Central memory CD8-positive, alpha-beta T cell (primary cell): ENCODE measurements around the gene SPARCL1.

Experiments used
- ATAC-seq: fragments of 150-1000 bp; cut with Tn5 transposase; replicated peaks from 2 replicates; pipeline ENCODE4 v1.10.0; 2022; ENCODE audit warnings: mild to moderate bottlenecking, moderate FRiP score, moderate number of reproducible peaks; ENCODE audit not compliant: poor library complexity, severe bottlenecking; ENCODE audit errors: extremely low read depth
- DNase-seq, 2 donors: peaks; one replicate each; pipeline ENCODE4 v3.0.0; 2021; ENCODE audit warnings: low spot score in 2 of 2
- H3K27ac Mint-ChIP-seq: one replicate; pipeline ENCODE4 v1.8.0; 2022; ENCODE audit warnings: low read depth, mild to moderate bottlenecking, moderate library complexity, mixed read lengths
- H3K27me3 Mint-ChIP-seq: one replicate; pipeline ENCODE4 v1.8.0; 2022; ENCODE audit warnings: mixed read lengths
- H3K36me3 Mint-ChIP-seq: one replicate; pipeline ENCODE4 v1.8.0; 2022; ENCODE audit warnings: mild to moderate bottlenecking, moderate library complexity, mixed read lengths; ENCODE audit not compliant: insufficient read depth
- H3K4me1 Mint-ChIP-seq: one replicate; pipeline ENCODE4 v1.8.0; 2022; ENCODE audit warnings: mixed read lengths
- H3K4me3 Mint-ChIP-seq: one replicate; pipeline ENCODE4 v1.8.0; 2022; ENCODE audit warnings: mild to moderate bottlenecking, moderate library complexity, mixed read lengths
- H3K9me3 Mint-ChIP-seq: one replicate; pipeline ENCODE4 v1.8.0; 2022; ENCODE audit warnings: mixed read lengths

Gene SPARCL1

GRCh38 chr4:87532109-87532508 is 2.9 kb upstream of the SPARCL1 start:
- ATAC-seq (no peak), DNase-seq (no peak)
- Mint-ChIP-seq H3K4me1 (no peaks in the 10 kb centered on the region), H3K4me3 (no peak overlapping the region), H3K27me3 (peaks cover 18% of the 10 kb centered on the region), H3K36me3 (no peaks in the 10 kb centered on the region), H3K27ac (no peak overlapping the region), H3K9me3 (no peaks in the 10 kb centered on the region)

- no peaks in the 10 kb centered on the region for H3K36me3 Mint-ChIP-seq
- no peaks in the 10 kb centered on the region for H3K9me3 Mint-ChIP-seq
- peaks cover 18% of the 10 kb centered on the region for H3K27me3 Mint-ChIP-seq
- no peak for DNase-seq
- no peak overlapping the region for H3K4me3 Mint-ChIP-seq
- no peak for ATAC-seq
- H3K4me1 Mint-ChIP-seq: no peaks in the 10 kb centered on the region
- H3K27ac Mint-ChIP-seq: no peak overlapping the region
Measured at GRCh38 chr4:87531621-87532020, 2.4 kb upstream of the SPARCL1 start.

GRCh38 chr4:87530868-87531267 is 1.7 kb upstream of the SPARCL1 start:
- Mint-ChIP-seq H3K36me3 (no peaks in the 10 kb centered on the region), H3K27me3 (peaks cover 18% of the 10 kb centered on the region), H3K4me1 (no peaks in the 10 kb centered on the region), H3K4me3 (no peak overlapping the region), H3K9me3 (no peaks in the 10 kb centered on the region), H3K27ac (no peak overlapping the region)
- ATAC-seq: no peak
- no peak for DNase-seq

GRCh38 chr4:87530229-87530628 is 1.1 kb upstream of the SPARCL1 start:
- no peak for DNase-seq
- H3K27ac Mint-ChIP-seq: no peak overlapping the region
- H3K4me3 Mint-ChIP-seq: no peak overlapping the region
- H3K36me3 Mint-ChIP-seq: no peaks in the 10 kb centered on the region
- no peaks in the 10 kb centered on the region for H3K9me3 Mint-ChIP-seq
- H3K27me3 Mint-ChIP-seq: peaks cover 17% of the 10 kb centered on the region
- no peak for ATAC-seq
- no peaks in the 10 kb centered on the region for H3K4me1 Mint-ChIP-seq

GRCh38 chr4:87527431-87528220 is 1.6 kb downstream of the SPARCL1 start:
- H3K4me1 Mint-ChIP-seq: no peaks in the 10 kb centered on the region
- H3K36me3 Mint-ChIP-seq: no peaks in the 10 kb centered on the region
- peaks cover 9% of the 10 kb centered on the region for H3K9me3 Mint-ChIP-seq
- no peak overlapping the region for H3K4me3 Mint-ChIP-seq
- DNase-seq (no peak), ATAC-seq (no peak)
- no peak overlapping the region for H3K27ac Mint-ChIP-seq
- no peaks in the 10 kb centered on the region for H3K27me3 Mint-ChIP-seq

GRCh38 chr4:87525636-87526295 is 3.4 kb downstream of the SPARCL1 start:
- no peak overlapping the region for H3K27ac Mint-ChIP-seq
- H3K4me3 Mint-ChIP-seq: no peak overlapping the region
- peaks cover 9% of the 10 kb centered on the region for H3K9me3 Mint-ChIP-seq
- H3K36me3 Mint-ChIP-seq: no peaks in the 10 kb centered on the region
- DNase-seq (no peak), ATAC-seq (no peak)
- no peaks in the 10 kb centered on the region for H3K4me1 Mint-ChIP-seq
- H3K27me3 Mint-ChIP-seq: no peaks in the 10 kb centered on the region

- Mint-ChIP-seq H3K9me3 (peaks cover 9% of the 10 kb centered on the region), H3K4me1 (no peaks in the 10 kb centered on the region), H3K27ac (no peak overlapping the region), H3K36me3 (no peaks in the 10 kb centered on the region), H3K4me3 (no peak overlapping the region), H3K27me3 (no peaks in the 10 kb centered on the region)
- ATAC-seq: no peak
- DNase-seq: no peak
Measured at GRCh38 chr4:87524456-87524855, 4.7 kb downstream of the SPARCL1 start.

- Mint-ChIP-seq H3K4me1 (no peaks in the 10 kb centered on the region), H3K4me3 (no peak overlapping the region), H3K27ac (no peak overlapping the region), H3K27me3 (no peaks in the 10 kb centered on the region), H3K9me3 (peaks cover 9% of the 10 kb centered on the region), H3K36me3 (no peaks in the 10 kb centered on the region)
- DNase-seq (no peak), ATAC-seq (no peak)
Measured at GRCh38 chr4:87523307-87523706, 5.9 kb downstream of the SPARCL1 start.

- Mint-ChIP-seq H3K27ac (no peak overlapping the region), H3K4me3 (no peak overlapping the region), H3K4me1 (no peaks in the 10 kb centered on the region), H3K27me3 (no peaks in the 10 kb centered on the region), H3K36me3 (no peaks in the 10 kb centered on the region), H3K9me3 (peaks cover 9% of the 10 kb centered on the region)
- no peak for DNase-seq
- ATAC-seq: no peak
Measured at GRCh38 chr4:87521757-87522374, 7.3 kb downstream of the SPARCL1 start.

GRCh38 chr4:87521319-87521718 is 7.9 kb downstream of the SPARCL1 start:
- H3K4me1 Mint-ChIP-seq: no peaks in the 10 kb centered on the region
- no peak for ATAC-seq
- no peaks in the 10 kb centered on the region for H3K27me3 Mint-ChIP-seq
- DNase-seq: no peak
- no peaks in the 10 kb centered on the region for H3K36me3 Mint-ChIP-seq
- peaks cover 9% of the 10 kb centered on the region for H3K9me3 Mint-ChIP-seq
- H3K27ac Mint-ChIP-seq: no peak overlapping the region
- no peak overlapping the region for H3K4me3 Mint-ChIP-seq

GRCh38 chr4:87517621-87518020 is 11.6 kb downstream of the SPARCL1 start:
- Mint-ChIP-seq H3K36me3 (no peaks in the 10 kb centered on the region), H3K4me1 (no peaks in the 10 kb centered on the region), H3K27me3 (no peaks in the 10 kb centered on the region), H3K9me3 (no peaks in the 10 kb centered on the region), H3K4me3 (no peak overlapping the region), H3K27ac (no peak overlapping the region)
- ATAC-seq (no peak), DNase-seq (no peak)

GRCh38 chr4:87516683-87517082 is 12.5 kb downstream of the SPARCL1 start:
- Mint-ChIP-seq H3K9me3 (no peaks in the 10 kb centered on the region), H3K27ac (no peak overlapping the region), H3K4me1 (no peaks in the 10 kb centered on the region), H3K4me3 (no peak overlapping the region), H3K27me3 (no peaks in the 10 kb centered on the region), H3K36me3 (no peaks in the 10 kb centered on the region)
- DNase-seq (no peak), ATAC-seq (no peak)

GRCh38 chr4:87512400-87512799 is 16.8 kb downstream of the SPARCL1 start:
- Mint-ChIP-seq H3K4me3 (no peak overlapping the region), H3K4me1 (no peaks in the 10 kb centered on the region), H3K27ac (no peak overlapping the region), H3K36me3 (no peaks in the 10 kb centered on the region), H3K27me3 (no peaks in the 10 kb centered on the region), H3K9me3 (no peaks in the 10 kb centered on the region)
- ATAC-seq (no peak), DNase-seq (no peak)
